Activated CD4-positive, alpha-beta T cell treated with anti-CD3 and anti-CD28 coated beads, Interleukin-2, amount 50 U/mL, for 16 hours (primary cell): ENCODE results near the gene COQ4.

Experiments
- DNase-seq: peaks from one replicate; pipeline ENCODE4 v3.0.0-alpha.2; 2020

The COQ4 gene

GRCh38 chr9:128342971-128343680 is 20.5 kb downstream of the COQ4 start:
- no peak for DNase-seq

GRCh38 chr9:128343855-128344254 is 21.2 kb downstream of the COQ4 start:
- DNase-seq, result no peak

- no peak for DNase-seq
These were observed 22.4 kb downstream of the COQ4 start for GRCh38 chr9:128344931-128345605.

DNA sequence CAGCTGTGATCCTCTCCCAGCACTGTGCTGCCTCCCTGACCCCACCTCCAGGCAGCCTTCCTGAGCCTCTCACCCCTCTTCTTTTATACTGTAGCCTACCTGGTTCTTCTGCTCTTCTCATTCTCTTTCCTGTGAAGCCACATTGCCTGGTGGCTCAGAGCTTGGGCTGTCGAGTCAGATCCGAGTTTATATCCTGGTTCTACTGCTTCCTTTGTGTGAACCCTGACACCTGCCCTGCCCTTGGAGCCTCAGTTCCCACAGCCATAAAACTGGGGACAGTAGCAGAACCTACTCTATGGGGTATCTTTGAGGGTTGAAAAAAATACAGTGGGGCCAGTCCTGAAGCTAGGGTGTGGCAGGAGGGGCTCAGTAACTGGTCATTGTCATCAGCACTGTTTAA is 26.5 kb downstream of the COQ4 start:
- no peak for DNase-seq

GRCh38 chr9:128349772-128350171 is 27.1 kb downstream of the COQ4 start:
- no peak for DNase-seq

DNA sequence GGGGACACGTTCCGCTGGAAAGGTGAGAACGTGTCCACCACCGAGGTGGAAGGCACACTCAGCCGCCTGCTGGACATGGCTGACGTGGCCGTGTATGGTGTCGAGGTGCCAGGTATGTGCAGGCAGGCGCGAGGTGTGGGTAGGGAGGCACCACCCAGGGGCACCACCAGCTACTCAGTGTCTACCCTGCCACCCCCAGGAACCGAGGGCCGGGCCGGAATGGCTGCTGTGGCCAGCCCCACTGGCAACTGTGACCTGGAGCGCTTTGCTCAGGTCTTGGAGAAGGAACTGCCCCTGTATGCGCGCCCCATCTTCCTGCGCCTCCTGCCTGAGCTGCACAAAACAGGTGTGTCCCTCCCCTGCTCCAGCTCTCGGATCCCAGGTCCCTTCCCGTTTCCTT is 32.8 kb downstream of the COQ4 start:
- DNase-seq, result no peak

DNA sequence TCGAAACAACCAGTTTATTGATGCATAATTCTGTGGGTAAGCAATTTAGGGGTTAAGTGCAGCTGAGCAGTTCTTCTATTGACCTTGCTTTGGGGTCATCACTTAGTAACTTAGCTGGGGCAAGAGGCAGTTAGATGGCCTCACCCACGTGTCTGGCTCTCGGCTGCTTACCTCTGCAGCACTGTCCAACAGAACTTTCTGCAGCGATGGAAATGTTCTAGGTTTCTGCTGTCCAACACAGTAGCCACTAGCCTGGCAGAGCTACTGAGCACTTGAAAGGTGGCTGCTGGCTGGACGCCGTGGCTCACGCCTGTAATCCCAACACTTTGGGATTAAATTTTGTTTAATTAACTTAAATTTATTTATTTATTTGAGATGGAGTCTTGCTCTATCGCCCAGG is 35.5 kb downstream of the COQ4 start:
- DNase-seq, result no peak

GRCh38 chr9:128358861-128359260 is 36.2 kb downstream of the COQ4 start:
- DNase-seq, result no peak

- DNase-seq, result no peak
These were observed 38.2 kb downstream of the COQ4 start for GRCh38 chr9:128360826-128361225.

DNA sequence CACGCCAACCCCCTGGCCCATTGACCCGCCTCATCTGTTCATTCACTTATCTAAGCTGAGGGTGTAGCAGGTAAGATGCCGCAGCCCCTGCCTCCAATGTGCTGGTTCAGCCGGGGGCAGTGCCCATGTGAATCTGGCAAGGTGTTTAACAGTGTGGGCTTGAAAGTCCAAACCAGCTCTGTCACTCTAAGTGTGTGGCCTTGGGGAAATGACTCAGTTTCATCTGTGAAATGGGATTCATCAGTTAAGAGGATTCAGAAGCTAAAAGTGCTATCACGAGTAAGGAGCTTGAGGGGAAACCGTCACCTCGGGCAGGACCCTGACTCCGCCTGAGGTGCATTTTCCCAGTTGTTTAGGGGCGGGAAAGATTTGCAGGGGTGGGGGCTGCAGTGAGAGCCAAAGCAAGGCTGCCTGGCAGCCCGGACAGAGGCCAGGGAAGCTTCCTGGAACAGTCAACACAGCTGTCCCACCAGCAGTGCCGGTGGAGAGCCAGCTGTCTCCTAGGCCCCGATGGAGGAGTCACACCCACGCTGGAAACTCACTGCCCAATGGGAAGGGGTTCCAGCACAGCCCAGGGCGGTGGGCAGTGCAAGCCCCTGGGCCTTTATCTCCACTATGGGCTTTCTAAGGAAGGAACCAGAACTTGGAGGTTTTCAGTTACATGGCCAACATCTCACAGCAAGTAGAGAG is 38.8 kb downstream of the COQ4 start:
- DNase-seq, result no peak

GRCh38 chr9:128361986-128362646 is 39.5 kb downstream of the COQ4 start:
- DNase-seq, result peak; percentile 75

GRCh38 chr9:128362774-128363173 is 40.1 kb downstream of the COQ4 start:
- no peak for DNase-seq

DNA sequence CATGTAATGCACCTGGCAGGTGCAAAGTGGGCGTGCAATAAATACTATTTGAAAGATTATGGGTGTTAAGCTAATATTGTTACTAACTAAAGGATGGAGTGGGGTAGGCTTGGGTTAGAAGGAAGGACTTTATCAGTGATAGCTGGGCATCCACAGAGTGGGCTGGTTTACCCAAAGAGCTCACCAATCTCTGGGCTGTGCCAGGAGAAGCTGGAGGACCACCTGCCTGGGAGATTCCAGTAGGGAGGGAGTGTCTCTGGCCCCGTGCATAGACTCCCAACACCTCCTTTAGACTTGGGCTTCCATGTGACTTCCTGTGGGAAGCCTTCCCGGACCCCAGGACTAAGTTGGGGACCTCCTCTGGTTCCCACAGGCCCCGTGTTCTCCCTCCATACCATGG is 42.9 kb downstream of the COQ4 start:
- no peak for DNase-seq

DNA sequence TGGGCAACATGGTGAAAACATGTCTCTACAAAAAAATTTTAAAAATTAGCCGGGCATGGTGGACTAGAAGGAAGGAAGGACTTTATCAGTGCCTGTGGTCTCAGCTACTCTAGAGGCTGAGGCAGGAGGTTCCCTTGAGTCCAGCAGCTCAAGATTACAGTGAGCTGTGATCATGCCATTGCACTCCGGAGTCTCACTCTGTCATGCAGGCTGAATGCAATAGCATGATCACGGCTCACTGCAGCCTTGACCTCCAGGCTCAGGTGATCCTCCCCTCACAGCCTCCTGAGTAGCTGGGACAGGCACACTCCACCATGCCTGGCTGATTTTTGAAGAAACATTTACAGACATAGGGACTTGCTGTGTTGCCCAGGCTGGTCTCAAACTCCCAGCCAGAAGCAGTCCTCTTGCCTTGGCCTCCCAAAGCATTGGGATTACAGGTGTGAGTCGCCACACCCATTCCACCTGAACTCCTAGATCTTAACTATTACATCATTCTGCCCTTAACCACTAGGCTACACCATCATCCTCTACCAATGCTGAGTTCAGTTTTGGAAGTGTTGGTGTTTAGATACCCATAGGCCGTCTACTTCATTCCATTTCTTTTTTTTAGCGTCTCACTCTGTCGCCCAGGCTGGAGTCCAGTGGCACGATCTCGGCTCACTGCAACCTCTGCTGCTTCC is 46.5 kb downstream of the COQ4 start:
- no peak for DNase-seq

GRCh38 chr9:128370367-128370751 is 47.7 kb downstream of the COQ4 start:
- no peak for DNase-seq

GRCh38 chr9:128370752-128371629 is 48.4 kb downstream of the COQ4 start, which contains the start of gene URM1:
Gene URM1, plus strand, starts transcription at chr9:128371374. Its CDS starts 7 bp downstream, at chr9:128371381.
- peak; percentile 97 for DNase-seq

DNA sequence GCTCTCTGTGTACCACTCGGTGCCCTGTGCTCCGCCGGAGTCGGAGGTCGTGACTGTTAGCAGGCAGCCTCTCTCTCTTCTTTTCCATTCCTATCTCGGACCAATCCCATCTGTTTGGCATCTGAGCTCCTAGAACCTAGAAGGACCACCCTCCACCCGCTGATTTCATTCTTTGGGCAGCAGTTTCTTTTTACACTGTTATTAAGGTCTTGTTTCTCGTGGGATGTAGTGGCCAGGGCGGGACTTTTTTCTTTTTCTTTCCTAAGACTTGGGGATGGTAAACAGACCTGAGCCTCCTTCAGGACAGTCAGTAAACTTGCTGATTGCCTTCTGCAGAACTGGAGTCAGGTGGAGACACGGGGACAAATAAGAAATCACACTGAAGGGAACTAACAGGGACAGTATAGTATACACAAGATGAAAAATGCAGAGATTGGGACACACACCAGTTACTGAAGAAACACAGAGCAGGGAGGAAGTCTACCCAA is 49.0 kb downstream of the COQ4 start:
- DNase-seq, result no peak

- no peak for DNase-seq
These were observed 49.6 kb downstream of the COQ4 start for GRCh38 chr9:128372188-128372641.

GRCh38 chr9:128372784-128373183 is 50.1 kb downstream of the COQ4 start:
- DNase-seq, result no peak

- no peak for DNase-seq
These were observed 51.6 kb downstream of the COQ4 start for GRCh38 chr9:128374221-128374675.

DNA sequence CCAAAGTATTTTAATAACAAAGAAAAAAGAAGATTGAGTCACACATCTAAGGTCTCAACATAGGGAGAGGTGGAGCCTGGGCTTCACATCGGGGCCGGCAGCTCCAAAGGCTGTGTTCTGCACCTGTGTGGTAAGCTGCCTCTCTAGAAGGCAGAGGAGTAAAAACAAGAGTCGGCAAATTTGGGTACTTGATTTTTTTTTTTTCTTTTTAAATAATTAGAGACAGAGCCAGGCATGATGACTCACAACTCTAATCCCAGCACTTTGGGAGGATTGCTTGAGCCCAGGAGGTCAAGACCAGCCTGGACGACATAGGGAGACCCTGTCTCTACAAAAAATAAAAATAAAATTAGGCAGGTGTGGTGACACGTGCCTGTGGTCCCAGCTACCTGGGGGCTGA is 53.2 kb downstream of the COQ4 start:
- DNase-seq, result no peak
